Measurements from ENCODE around the gene THOC7.

THOC7 gene

GRCh38 chr3:63863150-63864007, at the start of gene THOC7, which contains the start of gene ATXN7:
THOC7 (minus strand) TSS chr3:63863805; CDS start chr3:63863790, 15 bp downstream.
ATXN7 (plus strand) TSS chr3:63863867; CDS start chr3:63912599, 48,732 bp downstream.
- H3K4me3 Mint-ChIP-seq: peak within 1 kb of the TSS; percentile 90 to 99
- peak; percentile 80 for ATAC-seq
- H3K27me3 Mint-ChIP-seq: no peaks in the 10 kb centered on the region
- peak within 1 kb of the TSS; percentile 99 to 100 for H3K27ac Mint-ChIP-seq
- H3K9me3 Mint-ChIP-seq: no peaks in the 10 kb centered on the region
- peak; percentile 67 to 72 for DNase-seq
- H3K4me1 Mint-ChIP-seq: peaks cover 63% of the 10 kb centered on the region

- H3K27me3 Mint-ChIP-seq: no peaks in the 10 kb centered on the region
- no peaks in the 10 kb centered on the region for H3K9me3 Mint-ChIP-seq
- DNase-seq: peak in 1 of 2 donors; percentile 49
- peak overlapping the region; percentile 86 to 87 for H3K4me3 Mint-ChIP-seq
- H3K27ac Mint-ChIP-seq: peak overlapping the region; percentile 92 to 99
- H3K4me1 Mint-ChIP-seq: peaks cover 36% of the 10 kb centered on the region
- ATAC-seq: peak; percentile 66
Observed at GRCh38 chr3:63912768-63913588, 49.4 kb upstream of the THOC7 start.

- no peaks in the 10 kb centered on the region for H3K27me3 Mint-ChIP-seq
- no peaks in the 10 kb centered on the region for H3K9me3 Mint-ChIP-seq
- DNase-seq (peak; percentile 80 to 84), ATAC-seq (peak; percentile 83)
- peaks cover 29% of the 10 kb centered on the region for H3K4me1 Mint-ChIP-seq
- H3K4me3 Mint-ChIP-seq: peak within 1 kb of the TSS; percentile 86 to 87
- H3K27ac Mint-ChIP-seq: peak within 1 kb of the TSS; percentile 93 to 99
Observed at GRCh38 chr3:63911873-63912767, 48.5 kb upstream of the THOC7 start, which contains the start of gene SCAANT1. SCAANT1 (minus strand) TSS chr3:63912383.

GRCh38 chr3:63911509-63911872, 47.9 kb upstream of the THOC7 start:
- ATAC-seq (peak; percentile 41), DNase-seq (no peak)
- Mint-ChIP-seq H3K4me1 (peaks cover 28% of the 10 kb centered on the region), H3K4me3 (peak overlapping the region; percentile 83 to 85), H3K27me3 (no peaks in the 10 kb centered on the region), H3K9me3 (no peaks in the 10 kb centered on the region), H3K27ac (peak overlapping the region; percentile 93)

- H3K4me3 Mint-ChIP-seq: peak overlapping the region; percentile 83 to 85
- no peak overlapping the region for H3K27ac Mint-ChIP-seq
- H3K4me1 Mint-ChIP-seq: peaks cover 22% of the 10 kb centered on the region
- H3K9me3 Mint-ChIP-seq: no peaks in the 10 kb centered on the region
- H3K27me3 Mint-ChIP-seq: no peaks in the 10 kb centered on the region
- no peak for ATAC-seq
- DNase-seq: no peak
Observed at GRCh38 chr3:63910891-63911290, 47.3 kb upstream of the THOC7 start.

GRCh38 chr3:63910001-63910400, 46.4 kb upstream of the THOC7 start:
- H3K4me3 Mint-ChIP-seq: no peak overlapping the region

GRCh38 chr3:63909431-63909830, 45.8 kb upstream of the THOC7 start:
- no peak overlapping the region for H3K4me3 Mint-ChIP-seq
- no peak for ATAC-seq

More at GRCh38 chr3:63910001-63910400, 46.4 kb upstream of the THOC7 start:
- H3K4me1 Mint-ChIP-seq: peaks cover 22% of the 10 kb centered on the region
- ATAC-seq (no peak), DNase-seq (no peak)
- H3K27ac Mint-ChIP-seq: no peak overlapping the region
- H3K9me3 Mint-ChIP-seq: no peaks in the 10 kb centered on the region
- H3K27me3 Mint-ChIP-seq: no peaks in the 10 kb centered on the region

GRCh38 chr3:63908776-63909175, 45.2 kb upstream of the THOC7 start:
- DNase-seq: no peak
- Mint-ChIP-seq H3K9me3 (no peaks in the 10 kb centered on the region), H3K4me1 (peaks cover 12% of the 10 kb centered on the region), H3K27me3 (no peaks in the 10 kb centered on the region), H3K4me3 (no peak overlapping the region), H3K27ac (no peak overlapping the region)
- ATAC-seq: no peak

More at GRCh38 chr3:63909431-63909830, 45.8 kb upstream of the THOC7 start:
- H3K9me3 Mint-ChIP-seq: no peaks in the 10 kb centered on the region
- H3K27ac Mint-ChIP-seq: no peak overlapping the region
- DNase-seq: no peak
- H3K4me1 Mint-ChIP-seq: peaks cover 19% of the 10 kb centered on the region
- H3K27me3 Mint-ChIP-seq: no peaks in the 10 kb centered on the region

- ATAC-seq (no peak), DNase-seq (no peak)
- Mint-ChIP-seq H3K4me1 (peaks cover 12% of the 10 kb centered on the region), H3K4me3 (no peak overlapping the region), H3K27me3 (no peaks in the 10 kb centered on the region), H3K9me3 (no peaks in the 10 kb centered on the region), H3K27ac (no peak overlapping the region)
Observed at GRCh38 chr3:63908081-63908736, 44.6 kb upstream of the THOC7 start.

- ATAC-seq (no peak), DNase-seq (no peak)
- Mint-ChIP-seq H3K4me3 (no peak overlapping the region), H3K4me1 (peaks cover 8% of the 10 kb centered on the region), H3K27me3 (no peaks in the 10 kb centered on the region), H3K9me3 (no peaks in the 10 kb centered on the region), H3K27ac (peak overlapping the region in 1 of 2 donors; percentile 33)
Observed at GRCh38 chr3:63905731-63906620, 42.4 kb upstream of the THOC7 start.

- DNase-seq (no peak), ATAC-seq (no peak)
- H3K27ac Mint-ChIP-seq: peak overlapping the region; percentile 8 to 20
- no peak overlapping the region for H3K4me3 Mint-ChIP-seq
- no peaks in the 10 kb centered on the region for H3K27me3 Mint-ChIP-seq
- peaks cover 28% of the 10 kb centered on the region for H3K4me1 Mint-ChIP-seq
- H3K9me3 Mint-ChIP-seq: peaks cover 0 to 5% of the 10 kb centered on the region in 2 donors
Observed at GRCh38 chr3:63900459-63900858, 36.9 kb upstream of the THOC7 start.

GRCh38 chr3:63900010-63900409, 36.4 kb upstream of the THOC7 start:
- ATAC-seq (no peak), DNase-seq (no peak)
- Mint-ChIP-seq H3K27me3 (no peaks in the 10 kb centered on the region), H3K9me3 (peaks cover 0 to 5% of the 10 kb centered on the region in 2 donors), H3K4me1 (peaks cover 33% of the 10 kb centered on the region), H3K27ac (no peak overlapping the region), H3K4me3 (peak overlapping the region in 1 of 2 donors; percentile 15)

- ATAC-seq (no peak), DNase-seq (no peak)
- Mint-ChIP-seq H3K27me3 (no peaks in the 10 kb centered on the region), H3K27ac (no peak overlapping the region), H3K9me3 (peaks cover 0 to 5% of the 10 kb centered on the region in 2 donors), H3K4me1 (peaks cover 54% of the 10 kb centered on the region), H3K4me3 (no peak overlapping the region)
Observed at GRCh38 chr3:63896332-63897030, 32.9 kb upstream of the THOC7 start.
